Measurements from ENCODE around the gene TTC22.

TTC22 gene

GRCh38 chr1:54800899-54801759 lies at the start of gene TTC22:
TTC22 (minus strand) TSS chr1:54801323; CDS start chr1:54801163, 160 bp downstream.
- TF ChIP-seq CTCF (IDR thresholded peaks at IDR 0.05; ENCODE audit: low read depth, low read length) = peak; percentile 26

GRCh38 chr1:54850737-54851136 lies 49.6 kb upstream of the TTC22 start:
- peak; percentile 98 for DNase-seq (ENCODE audit: extremely low read depth, low read depth)
- no peak for TF ChIP-seq CTCF (IDR thresholded peaks at IDR 0.05; ENCODE audit: low read depth, low read length)

More at GRCh38 chr1:54800899-54801759, at the start of gene TTC22:
- no peak for DNase-seq (ENCODE audit: extremely low read depth, low read depth)

GRCh38 chr1:54850069-54850730 lies 49.1 kb upstream of the TTC22 start:
- TF ChIP-seq CTCF (IDR thresholded peaks at IDR 0.05; ENCODE audit: low read depth, low read length) = no peak
- DNase-seq (ENCODE audit: extremely low read depth, low read depth) = no peak

GRCh38 chr1:54849219-54850068 lies 48.3 kb upstream of the TTC22 start:
- peak; percentile 15 for DNase-seq (ENCODE audit: extremely low read depth, low read depth)
- TF ChIP-seq CTCF (IDR thresholded peaks at IDR 0.05; ENCODE audit: low read depth, low read length) = no peak

GRCh38 chr1:54848134-54848948 lies 47.2 kb upstream of the TTC22 start:
- DNase-seq (ENCODE audit: extremely low read depth, low read depth) = no peak
- no peak for TF ChIP-seq CTCF (IDR thresholded peaks at IDR 0.05; ENCODE audit: low read depth, low read length)

- no peak for TF ChIP-seq CTCF (IDR thresholded peaks at IDR 0.05; ENCODE audit: low read depth, low read length)
- no peak for DNase-seq (ENCODE audit: extremely low read depth, low read depth)
Measured at GRCh38 chr1:54846716-54847284, 45.7 kb upstream of the TTC22 start.

Measured in AG09319 (cell line).